Activated CD4-positive, alpha-beta T cell treated with anti-CD3 and anti-CD28 coated beads, Interleukin-2, amount 50 U/mL, for 4 hours (primary cell): ENCODE results near the gene MUC13.
"Not testable (repeated sequence)": the region's sequence is repeated elsewhere in the genome, so short reads cannot be mapped to it uniquely, and the experiment has no call there.

Experiments
- DNase-seq, 2 experiments: peaks; one replicate each; pipeline ENCODE4 v3.0.0-alpha.2; 2020

MUC13 gene, protein sequence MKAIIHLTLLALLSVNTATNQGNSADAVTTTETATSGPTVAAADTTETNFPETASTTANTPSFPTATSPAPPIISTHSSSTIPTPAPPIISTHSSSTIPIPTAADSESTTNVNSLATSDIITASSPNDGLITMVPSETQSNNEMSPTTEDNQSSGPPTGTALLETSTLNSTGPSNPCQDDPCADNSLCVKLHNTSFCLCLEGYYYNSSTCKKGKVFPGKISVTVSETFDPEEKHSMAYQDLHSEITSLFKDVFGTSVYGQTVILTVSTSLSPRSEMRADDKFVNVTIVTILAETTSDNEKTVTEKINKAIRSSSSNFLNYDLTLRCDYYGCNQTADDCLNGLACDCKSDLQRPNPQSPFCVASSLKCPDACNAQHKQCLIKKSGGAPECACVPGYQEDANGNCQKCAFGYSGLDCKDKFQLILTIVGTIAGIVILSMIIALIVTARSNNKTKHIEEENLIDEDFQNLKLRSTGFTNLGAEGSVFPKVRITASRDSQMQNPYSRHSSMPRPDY

GRCh38 chr3:124934577-124934976, at the start of gene MUC13:
TSS of gene MUC13 (minus strand) at chr3:124934751. CDS start at chr3:124934712, 39 bp downstream.
- DNase-seq: no peak

GRCh38 chr3:124982855-124983254, 48.3 kb upstream of the MUC13 start:
- DNase-seq: no peak

DNA sequence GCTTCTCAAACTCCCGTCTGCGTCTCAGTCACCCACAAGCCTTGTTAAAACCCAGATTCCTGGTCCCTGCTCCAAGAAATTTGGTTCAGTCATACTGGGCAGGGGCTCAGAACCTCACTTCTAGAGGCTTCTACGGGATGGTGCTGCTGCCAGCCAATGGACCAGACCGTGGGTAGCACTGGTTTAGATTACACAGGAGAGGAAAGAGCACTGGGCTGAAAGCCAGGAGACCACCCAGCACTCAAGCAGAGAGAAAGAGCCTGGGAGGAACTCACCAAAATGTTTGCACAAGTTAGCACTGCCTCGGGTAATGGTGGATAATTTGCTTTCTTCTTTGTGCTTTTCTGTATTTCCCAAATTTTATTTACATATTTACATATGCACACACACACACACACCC, 46.9 kb upstream of the MUC13 start:
- no peak for DNase-seq

GRCh38 chr3:124978627-124979026, 44.1 kb upstream of the MUC13 start:
- no peak for DNase-seq

DNA sequence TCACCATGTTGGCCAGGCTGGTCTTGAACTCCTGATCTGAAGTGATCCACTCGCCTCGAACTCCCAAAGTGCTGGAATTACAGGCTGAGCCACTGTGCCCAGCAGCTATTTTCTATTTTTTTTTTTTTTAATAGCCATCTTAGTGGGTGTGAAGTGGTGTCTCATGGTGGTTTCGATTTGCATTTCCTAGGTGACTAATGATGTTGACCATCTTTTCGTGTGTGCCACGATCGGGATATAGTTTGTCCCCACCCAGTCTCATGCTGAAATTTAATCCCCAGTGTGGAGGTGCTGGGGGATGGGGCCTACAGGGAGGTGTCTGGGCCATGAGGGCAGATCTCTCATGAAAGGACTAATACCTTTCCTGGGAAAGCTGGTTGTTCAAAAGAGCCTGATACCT, 41.8 kb upstream of the MUC13 start:
- no peak for DNase-seq

DNA sequence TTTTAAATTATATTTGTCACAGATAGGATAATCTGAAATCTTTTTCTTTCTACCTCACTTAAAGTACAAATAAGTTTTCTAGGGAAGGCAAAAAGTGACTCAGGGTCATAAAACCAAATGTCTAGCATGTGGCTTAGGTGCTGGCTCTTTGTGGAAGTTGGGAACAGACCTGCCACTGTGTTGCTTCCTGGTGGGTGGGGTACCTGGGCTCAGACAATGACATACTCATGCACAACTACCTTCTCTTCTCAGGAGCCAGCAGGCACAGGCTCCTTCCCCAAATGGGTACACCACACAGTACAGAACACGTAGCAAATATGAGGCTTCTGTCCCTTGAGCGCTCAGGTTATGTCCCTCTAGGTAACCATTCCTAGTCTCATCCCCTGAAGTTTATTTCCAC, 40.1 kb upstream of the MUC13 start:
- no peak for DNase-seq

GRCh38 chr3:124973290-124973689, 38.7 kb upstream of the MUC13 start:
- DNase-seq: no peak

- no peak for DNase-seq
These were observed 37.9 kb upstream of the MUC13 start for GRCh38 chr3:124972457-124972856.

GRCh38 chr3:124969963-124970722, 35.6 kb upstream of the MUC13 start:
- no peak for DNase-seq

DNA sequence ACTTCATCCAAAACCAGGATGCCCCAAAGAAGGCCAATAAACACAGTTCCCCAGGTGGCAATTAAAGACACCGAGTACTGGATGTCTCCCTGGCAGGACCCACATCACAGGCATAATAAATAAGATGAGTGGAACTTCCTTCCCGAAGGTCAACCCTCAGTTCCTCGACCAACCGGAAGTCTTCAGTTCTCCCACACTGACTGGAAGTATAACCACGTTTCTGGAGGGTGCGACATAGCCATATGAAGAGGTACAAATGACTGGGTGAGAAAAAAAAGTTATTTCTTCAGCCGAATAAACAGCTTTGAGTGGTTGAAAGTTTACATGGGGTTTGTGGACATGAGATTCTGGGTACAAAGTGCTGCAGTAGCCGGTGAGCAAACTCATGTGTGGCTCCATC, 34.6 kb upstream of the MUC13 start:
- no peak for DNase-seq

GRCh38 chr3:124967964-124968363, 33.4 kb upstream of the MUC13 start:
- no peak for DNase-seq

DNA sequence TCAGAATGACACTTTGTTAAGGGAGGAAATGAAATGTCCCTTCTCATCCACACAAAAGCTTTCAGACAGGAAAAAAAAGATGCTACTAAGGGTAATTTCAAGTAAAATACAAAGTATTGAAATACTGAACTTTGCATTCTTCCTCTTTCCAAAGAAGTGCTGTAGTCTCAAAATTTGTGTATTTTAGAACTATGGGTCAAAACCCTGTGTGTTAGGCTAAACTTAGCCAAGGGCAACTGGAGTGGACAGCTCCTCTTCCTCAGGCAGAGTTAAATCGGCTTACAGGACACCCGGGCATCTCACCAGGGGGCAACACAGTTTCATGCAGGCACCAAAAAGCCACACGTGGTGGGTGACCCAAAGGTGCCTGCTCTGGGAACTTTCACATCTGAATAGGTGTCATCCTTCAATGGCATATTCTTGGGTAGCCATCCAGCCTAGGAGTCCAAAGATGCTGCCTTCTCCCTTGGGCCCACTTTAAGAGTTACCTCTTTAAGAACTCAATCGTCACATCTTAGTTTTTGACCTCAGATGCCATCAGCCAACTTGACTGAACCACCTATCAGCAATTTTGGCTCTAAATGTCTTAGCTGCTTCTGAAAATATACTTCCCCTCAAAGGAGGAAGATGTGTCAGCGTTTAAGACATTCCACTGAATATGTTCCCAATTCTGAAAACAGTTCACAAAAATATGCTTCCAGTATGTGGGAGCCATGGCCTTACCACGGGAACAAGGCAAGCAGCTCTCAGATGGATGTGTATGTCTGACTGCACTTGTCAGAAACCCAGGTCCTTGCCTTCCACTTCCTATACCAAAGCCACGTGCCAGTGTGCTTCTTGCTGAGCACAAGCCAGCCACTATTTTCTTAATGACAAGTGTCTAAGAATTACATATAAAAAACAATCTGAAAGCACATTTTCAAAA, 32.2 kb upstream of the MUC13 start:
- DNase-seq: no peak

- no peak for DNase-seq
These were observed 30.9 kb upstream of the MUC13 start for GRCh38 chr3:124965413-124965812.

DNA sequence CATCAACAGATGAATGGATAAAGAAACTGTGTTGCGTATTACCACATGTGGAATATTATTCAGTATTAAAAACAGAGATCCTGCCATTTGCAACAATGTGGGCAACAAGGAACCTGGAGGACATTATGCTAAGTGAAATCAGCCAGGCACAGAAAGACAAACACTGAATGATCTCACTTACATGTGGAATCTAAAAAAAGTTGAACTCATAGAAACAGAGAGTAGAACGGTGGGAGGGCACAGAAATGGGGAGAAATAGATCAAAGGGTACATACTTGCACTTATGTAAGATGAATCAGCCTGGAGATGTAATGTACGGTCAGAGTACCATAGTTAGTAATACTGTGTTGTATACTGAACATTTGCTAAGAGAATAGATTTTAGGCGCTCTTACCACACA, 29.8 kb upstream of the MUC13 start:
- DNase-seq: no peak

- no peak for DNase-seq
These were observed 29.2 kb upstream of the MUC13 start for GRCh38 chr3:124963755-124964154.

DNA sequence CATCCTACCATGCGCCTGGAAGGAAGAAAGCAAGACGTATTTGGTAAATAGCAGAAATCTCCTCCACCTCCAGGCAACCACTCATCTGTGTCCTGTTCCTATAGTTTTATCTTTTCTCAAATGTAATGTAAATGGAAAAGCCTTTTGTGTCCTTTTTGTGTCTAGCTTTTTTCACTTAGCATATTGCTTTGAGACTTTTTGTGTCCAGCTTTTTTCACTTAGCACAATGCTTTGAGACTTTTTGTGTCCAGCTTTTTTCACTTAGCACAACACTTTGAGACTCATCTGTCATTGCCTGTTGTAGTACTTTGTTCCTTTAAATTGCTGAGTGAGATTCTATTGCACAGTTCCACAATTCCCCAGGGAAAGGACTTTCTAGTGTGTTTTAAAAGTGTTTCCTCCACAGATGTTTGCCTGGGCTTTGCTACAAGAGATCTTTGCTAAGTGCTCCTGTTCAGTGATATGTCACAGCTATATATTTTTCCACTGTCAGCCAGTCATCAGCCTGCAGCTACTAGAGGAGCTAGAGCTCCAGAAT, 27.9 kb upstream of the MUC13 start:
- no peak for DNase-seq

GRCh38 chr3:124960698-124961097, 26.1 kb upstream of the MUC13 start:
- DNase-seq: no peak

- no peak for DNase-seq
These were observed 25.6 kb upstream of the MUC13 start for GRCh38 chr3:124960105-124960504.

- not testable (repeated sequence) for DNase-seq
These were observed 23.4 kb upstream of the MUC13 start for GRCh38 chr3:124957951-124958350.

GRCh38 chr3:124952282-124952855, 17.8 kb upstream of the MUC13 start:
- DNase-seq: no peak

DNA sequence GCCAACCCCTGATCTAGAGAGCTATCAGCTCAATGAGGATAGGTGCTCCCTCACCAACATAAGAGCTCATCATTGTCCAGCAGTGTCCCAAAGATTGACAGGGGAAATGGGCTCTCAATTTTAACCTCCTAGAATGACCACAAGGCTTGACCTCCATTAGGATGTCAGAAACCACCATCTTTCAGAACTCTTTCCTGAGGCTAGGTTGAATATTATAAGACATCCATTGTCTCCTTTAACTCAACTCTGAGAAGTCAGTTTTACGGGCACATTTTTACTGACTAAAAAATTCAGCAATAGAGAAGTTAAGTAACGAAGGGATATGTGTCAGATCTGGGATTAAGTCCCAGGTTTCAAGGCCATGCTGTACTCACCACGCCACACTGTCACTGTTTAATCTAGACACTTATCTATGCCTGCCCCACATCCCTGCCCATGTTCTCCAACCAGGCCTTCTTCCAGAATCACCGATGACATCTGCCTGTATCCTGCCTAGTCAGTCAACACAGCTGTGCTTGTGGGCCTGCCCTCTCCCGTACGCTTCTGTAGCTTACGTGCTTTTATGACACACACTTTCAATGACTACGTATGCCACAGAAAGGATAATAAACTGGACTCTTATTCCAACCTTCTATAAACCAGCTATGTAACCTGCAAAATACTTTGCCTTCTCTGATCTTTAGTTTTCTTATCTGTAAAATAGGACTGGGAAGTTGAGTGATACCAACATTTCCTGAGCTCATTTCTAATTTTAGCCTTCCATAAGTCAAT, 17.1 kb upstream of the MUC13 start:
- DNase-seq: no peak
